HEK293T (cell line): ENCODE measurements around the gene ENTPD7.

Experiments
- CTCF ChIA-PET: fragments of 350-600 bp; formaldehyde crosslinking; extraction: SDS; loops from one replicate; lab custom pipeline; 2021; ENCODE audit warnings: antibody characterized with exemption, inconsistent platforms; lab: Yijun Ruan, JAX
- POLR2A ChIA-PET: fragments of 350-600 bp; formaldehyde crosslinking; extraction: SDS; loops from one replicate; lab custom pipeline; 2020; ENCODE audit warnings: antibody characterized with exemption, inconsistent platforms; lab: Yijun Ruan, JAX
- DNase-seq: peaks from one replicate; pipeline ENCODE4 v3.0.0; 2012; ENCODE audit warnings: mixed read lengths; ENCODE audit errors: extremely low spot score
- ARNT ChIP-seq: fragments of 450-650 bp; IDR thresholded peaks from 2 replicates; pipeline ENCODE4 v1.6.1; 2017; ENCODE audit warnings: mild to moderate bottlenecking
- BHLHE40 ChIP-seq: fragments of 450-650 bp; IDR thresholded peaks from 2 replicates; pipeline ENCODE4 v1.6.1; 2016; ENCODE audit warnings: mild to moderate bottlenecking, moderate library complexity, borderline replicate concordance
- CTBP1 ChIP-seq: fragments of 450-650 bp; IDR thresholded peaks from 2 replicates; pipeline ENCODE4 v1.6.1; 2016; ENCODE audit warnings: borderline replicate concordance
- ELF4 ChIP-seq: fragments of 450-650 bp; IDR thresholded peaks from 2 replicates; pipeline ENCODE4 v1.6.1; 2017; ENCODE audit warnings: antibody characterized with exemption
- FOXA1 ChIP-seq: fragments of 450-650 bp; IDR thresholded peaks from 2 replicates; pipeline ENCODE4 v1.6.1; 2016; ENCODE audit warnings: mild to moderate bottlenecking
- FOXK2 ChIP-seq: fragments of 450-650 bp; IDR thresholded peaks from 2 replicates; pipeline ENCODE4 v1.6.1; 2016; ENCODE audit warnings: mild to moderate bottlenecking
- FOXM1 ChIP-seq: fragments of 450-650 bp; IDR thresholded peaks from 2 replicates; pipeline ENCODE4 v1.6.1; 2017; ENCODE audit warnings: mild to moderate bottlenecking, borderline replicate concordance
- HDGF ChIP-seq: fragments of 450-650 bp; IDR thresholded peaks from 2 replicates; pipeline ENCODE4 v1.6.1; 2017; ENCODE audit warnings: antibody characterized with exemption, borderline replicate concordance
- L3MBTL2 ChIP-seq: fragments of 450-650 bp; conservative IDR thresholded peaks from 2 replicates; pipeline ENCODE4 v1.6.1; 2016; ENCODE audit warnings: mild to moderate bottlenecking
- LEF1 ChIP-seq: fragments of 450-650 bp; IDR thresholded peaks from 2 replicates; pipeline ENCODE4 v1.6.1; 2017; ENCODE audit warnings: mild to moderate bottlenecking, borderline replicate concordance
- NFRKB ChIP-seq: fragments of 450-650 bp; IDR thresholded peaks from 2 replicates; pipeline ENCODE4 v1.6.1; 2016; ENCODE audit warnings: mild to moderate bottlenecking, moderate library complexity
- PKNOX1 ChIP-seq: fragments of 450-650 bp; IDR thresholded peaks from 2 replicates; pipeline ENCODE4 v1.6.1; 2016
- SP1 ChIP-seq: fragments of 450-650 bp; IDR thresholded peaks from 2 replicates; pipeline ENCODE4 v1.6.1; 2017
- SUZ12 ChIP-seq: fragments of 450-650 bp; IDR thresholded peaks from 2 replicates; pipeline ENCODE4 v1.6.1; 2016; ENCODE audit warnings: mild to moderate bottlenecking
- TARDBP ChIP-seq: fragments of 450-650 bp; IDR thresholded peaks from 2 replicates; pipeline ENCODE4 v1.6.1; 2016
- ZNF384 ChIP-seq: fragments of 450-650 bp; IDR thresholded peaks from 2 replicates; pipeline ENCODE4 v1.6.1; 2016

ENTPD7 gene

GRCh38 chr10:99628923-99629624, 30.2 kb upstream of the ENTPD7 start:
- CTCF ChIA-PET = no interaction called here
- no peak for DNase-seq
- POLR2A ChIA-PET = interaction anchor here (3.0 kb wide), 1 partner anchor 8 kb away, joined by 18 read pairs; the partner anchor contains the start of gene SLC25A28
- TF ChIP-seq LEF1 (no peak), FOXM1 (no peak), FOXA1 (no peak), PKNOX1 (no peak), ELF4 (no peak), ZNF384 (no peak), SP1 (no peak), FOXK2 (no peak), CTBP1 (no peak)

- TF ChIP-seq HDGF (no peak), SP1 (no peak), LEF1 (no peak), CTBP1 (no peak), L3MBTL2 (no peak), FOXK2 (no peak)
- POLR2A ChIA-PET = interaction anchor here (3.0 kb wide), 1 partner anchor 8 kb away, joined by 18 read pairs; the partner anchor contains the start of gene SLC25A28
- no peak for DNase-seq
- CTCF ChIA-PET = no interaction called here
Measured at GRCh38 chr10:99629625-99629978, 29.7 kb upstream of the ENTPD7 start.

GRCh38 chr10:99630433-99630832, 28.9 kb upstream of the ENTPD7 start:
- ChIA-PET POLR2A (interaction anchor here (3.0 kb wide), 1 partner anchor 9 kb away, joined by 18 read pairs; the partner anchor contains the start of gene SLC25A28), CTCF (interaction anchor here (0.7 to 1.4 kb wide), 2 partner anchors 9 to 159 kb away, joined by 3 to 4 read pairs; no protein-coding TSS in a partner anchor)
- TF ChIP-seq FOXA1 (no peak), PKNOX1 (no peak), ARNT (no peak), TARDBP (no peak), FOXK2 (no peak), L3MBTL2 (no peak), FOXM1 (no peak), ZNF384 (no peak), CTBP1 (no peak), SUZ12 (no peak), BHLHE40 (no peak)

GRCh38 chr10:99630991-99631390, 28.3 kb upstream of the ENTPD7 start:
- ChIA-PET CTCF (interaction anchor here (1.4 kb wide), 1 partner anchor 10 kb away, joined by 4 read pairs; no protein-coding TSS in a partner anchor), POLR2A (interaction anchor here (3.0 kb wide), 1 partner anchor 10 kb away, joined by 18 read pairs; the partner anchor contains the start of gene SLC25A28)
- TF ChIP-seq TARDBP (no peak), PKNOX1 (no peak), FOXM1 (no peak), FOXA1 (no peak), ZNF384 (no peak), LEF1 (no peak), SP1 (no peak), L3MBTL2 (no peak), ELF4 (no peak), SUZ12 (no peak), BHLHE40 (no peak)
- DNase-seq = no peak

More at GRCh38 chr10:99630433-99630832, 28.9 kb upstream of the ENTPD7 start:
- no peak for DNase-seq

GRCh38 chr10:99631496-99631895, 27.8 kb upstream of the ENTPD7 start:
- DNase-seq = no peak
- POLR2A ChIA-PET = interaction anchor here (3.0 kb wide), 1 partner anchor 10 kb away, joined by 18 read pairs; the partner anchor contains the start of gene SLC25A28
- CTCF ChIA-PET = interaction anchor here (1.4 kb wide), 1 partner anchor 10 kb away, joined by 4 read pairs; no protein-coding TSS in a partner anchor
- TF ChIP-seq HDGF (no peak), SP1 (no peak), FOXM1 (no peak), ZNF384 (no peak), FOXK2 (no peak), NFRKB (no peak), BHLHE40 (no peak), L3MBTL2 (no peak), FOXA1 (no peak), SUZ12 (no peak)

GRCh38 chr10:99633832-99634231, 25.5 kb upstream of the ENTPD7 start:
- CTCF ChIA-PET = no interaction called here
- DNase-seq = no peak
- TF ChIP-seq SUZ12 = no peak
- TF ChIP-seq ZNF384 = no peak
- no peak for TF ChIP-seq CTBP1
- TF ChIP-seq ELF4 = no peak
- no peak for TF ChIP-seq FOXA1
- no peak for TF ChIP-seq FOXM1
- no peak for TF ChIP-seq ARNT
- no peak for TF ChIP-seq HDGF
- TF ChIP-seq SP1 = no peak
- no peak for TF ChIP-seq TARDBP
- TF ChIP-seq FOXK2 = no peak
- no peak for TF ChIP-seq NFRKB
- no peak for TF ChIP-seq PKNOX1
- TF ChIP-seq L3MBTL2 = no peak
- no peak for TF ChIP-seq LEF1
- no peak for TF ChIP-seq BHLHE40
- POLR2A ChIA-PET = interaction anchor here (1.4 kb wide), 1 partner anchor 12 kb away, joined by 4 read pairs; no protein-coding TSS in a partner anchor
